Pulmonary artery endothelial cell (primary cell): Measurements from ENCODE around the gene GOT2. TPM values are rescaled to one million over a fixed set of nuclear protein-coding genes. Genes with fewer than 3 reads are reported as not detected.
"Not testable (repeated sequence)": the region's sequence is repeated elsewhere in the genome, so short reads cannot be mapped to it uniquely, and the experiment has no call there.

Source experiments
- DNase-seq: peaks from one replicate; pipeline ENCODE4 v3.0.0-alpha.2; 2011; ENCODE audit warnings: low read depth, low spot score
- total RNA-seq: library from RNA; depleted of rRNA; stranded (reverse); fragments of >200 nt; gene quantifications from 2 replicates; pipeline ENCODE4 v1.2.3, GENCODE V29; 2014

The GOT2 gene
- 81.7 and 89.5 TPM in 2 replicates for total RNA-seq

- DNase-seq, result peak; percentile 60
These were observed at the start of gene GOT2 for GRCh38 chr16:58733671-58734458. GOT2 (minus strand) TSS chr16:58734316; CDS start chr16:58734228, 88 bp downstream.

- DNase-seq, result not testable (repeated sequence)
These were observed 45.2 kb upstream of the GOT2 start for GRCh38 chr16:58779291-58779690.

GRCh38 chr16:58773870-58774269 lies 39.8 kb upstream of the GOT2 start:
- no peak for DNase-seq

GRCh38 chr16:58768145-58768544 lies 34.0 kb upstream of the GOT2 start:
- DNase-seq, result no peak

DNA sequence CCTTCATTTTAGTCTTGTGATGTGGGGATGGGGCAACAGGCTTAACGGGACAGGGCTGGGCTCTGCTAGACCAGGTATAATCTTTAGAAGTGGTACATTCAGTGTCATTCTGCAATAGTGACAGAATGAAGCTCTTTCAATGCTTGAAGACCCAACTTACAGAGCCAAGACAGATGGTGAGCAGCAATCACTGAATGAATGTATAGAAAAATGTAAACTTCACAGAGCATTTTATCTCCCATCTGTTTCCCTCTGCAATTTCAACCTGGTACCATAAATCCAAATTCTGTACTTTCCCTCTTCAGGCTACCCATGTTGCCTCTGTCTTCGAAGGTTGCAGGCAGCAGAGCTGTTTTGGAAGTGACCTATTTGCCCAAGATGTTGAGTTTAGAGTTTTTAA lies 33.5 kb upstream of the GOT2 start:
- no peak for DNase-seq

DNA sequence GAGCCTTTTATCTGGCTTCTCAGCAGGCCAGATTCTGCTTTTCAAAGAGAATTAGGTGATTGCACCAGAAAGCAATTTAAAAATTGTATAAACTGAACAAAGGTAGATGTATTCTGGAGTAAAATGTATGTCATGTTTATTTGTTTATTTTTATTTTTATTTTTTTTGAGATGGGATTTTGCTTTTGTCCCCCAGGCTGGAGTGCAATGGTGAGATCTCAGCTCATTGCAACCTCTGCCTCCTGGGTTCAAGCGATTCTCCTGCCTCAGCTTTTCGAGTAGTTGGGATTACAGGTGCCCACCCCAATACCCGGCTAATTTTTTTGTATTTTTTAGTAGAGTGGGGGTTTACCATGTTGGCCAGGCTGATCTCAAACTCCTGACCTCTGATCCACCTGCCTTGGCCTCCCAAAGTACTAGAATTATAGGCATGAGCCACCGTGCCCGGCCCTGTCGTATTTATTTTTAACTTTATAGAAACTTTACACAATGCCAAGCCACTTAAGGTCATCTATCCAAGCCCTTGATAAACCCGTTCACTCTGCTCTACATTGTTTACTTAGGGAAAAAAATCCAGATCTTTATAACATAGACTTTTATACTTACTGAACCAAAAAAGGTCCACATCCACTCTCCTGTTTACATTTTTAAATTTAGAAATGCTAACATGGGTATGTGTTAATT lies 22.7 kb upstream of the GOT2 start:
- no peak for DNase-seq

DNA sequence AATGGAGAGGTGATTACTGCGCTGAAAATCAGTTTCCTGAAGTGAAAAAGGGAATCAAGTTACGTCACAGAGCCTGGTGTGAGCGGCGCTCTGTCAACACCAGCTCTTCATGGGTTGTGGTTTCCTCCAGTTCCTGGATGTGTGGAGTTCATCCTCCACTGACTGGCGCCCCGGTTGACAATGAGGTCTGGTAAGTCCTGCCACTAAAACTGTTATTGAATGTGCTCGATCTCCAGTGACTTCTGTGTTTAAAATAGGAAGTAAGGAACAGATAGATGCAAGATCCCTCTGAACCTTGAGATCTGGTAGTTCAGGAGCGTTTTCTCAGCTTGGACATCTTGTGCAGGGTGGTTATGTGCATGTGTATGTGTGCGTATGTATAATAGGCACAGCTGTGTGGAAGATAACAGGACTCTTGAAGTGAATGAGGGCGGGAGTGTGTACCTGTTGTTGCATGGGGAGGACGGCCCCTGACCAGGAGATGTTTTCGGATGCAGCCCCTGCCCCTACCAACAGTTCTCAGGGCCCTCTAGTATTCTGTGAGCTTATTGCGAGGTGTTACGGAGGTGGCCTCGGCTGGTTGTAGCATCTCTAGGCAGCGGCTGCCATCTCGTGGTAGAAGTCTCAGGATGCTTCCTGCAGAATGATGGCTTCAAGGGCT lies 22.0 kb upstream of the GOT2 start:
- DNase-seq, result peak; percentile 46

DNA sequence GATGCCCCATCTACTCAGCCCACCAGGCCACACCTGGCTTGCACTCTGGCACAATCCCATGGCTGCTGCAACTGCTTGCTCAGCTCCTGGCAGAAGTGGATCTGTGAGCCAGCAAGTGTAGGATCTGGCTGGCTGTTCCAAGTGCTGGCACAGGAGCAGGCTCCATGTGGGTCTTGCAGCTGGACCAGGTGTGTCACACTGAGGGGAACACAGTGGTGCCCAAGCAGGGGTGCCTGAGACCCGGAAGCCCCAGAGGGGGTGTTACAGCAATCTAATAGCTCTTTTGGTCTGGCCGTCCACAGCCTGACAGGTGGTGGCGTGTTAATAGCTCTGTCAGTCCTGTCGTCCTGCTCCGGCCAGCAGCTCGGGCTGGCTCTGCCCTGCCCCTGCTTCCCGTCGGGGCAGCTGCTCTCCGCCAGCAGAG lies 19.6 kb upstream of the GOT2 start:
- DNase-seq, result no peak

GRCh38 chr16:58744497-58744896 lies 10.4 kb upstream of the GOT2 start:
- no peak for DNase-seq

GRCh38 chr16:58741976-58742375 lies 7.9 kb upstream of the GOT2 start:
- DNase-seq, result no peak

DNA sequence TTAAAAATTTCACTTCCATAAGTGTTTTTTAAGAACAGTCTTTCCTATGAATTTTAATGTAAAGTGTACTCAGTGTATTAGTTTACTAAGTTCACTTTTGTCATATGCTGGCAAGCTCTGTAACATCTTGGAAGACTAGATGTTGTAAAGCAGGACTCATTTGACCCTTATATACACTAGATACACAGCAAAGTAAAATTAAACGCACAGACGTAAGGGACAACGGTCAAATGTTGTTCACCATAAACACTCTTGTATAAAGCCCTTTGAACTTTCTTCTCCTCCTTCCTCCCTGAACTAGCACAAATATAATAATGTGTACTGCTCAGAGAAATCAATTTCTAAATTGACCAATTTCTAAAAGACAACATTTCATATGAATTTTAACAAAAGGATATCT lies 7.0 kb upstream of the GOT2 start:
- no peak for DNase-seq

GRCh38 chr16:58738672-58739296 lies 4.7 kb upstream of the GOT2 start:
- no peak for DNase-seq

GRCh38 chr16:58736341-58736740 lies 2.2 kb upstream of the GOT2 start:
- DNase-seq, result not testable (repeated sequence)

GRCh38 chr16:58734459-58734787 lies 307 bp upstream of the GOT2 start:
- no peak for DNase-seq

- DNase-seq, result no peak
These were observed 857 bp downstream of the GOT2 start for GRCh38 chr16:58733248-58733670.

- no peak for DNase-seq
These were observed 1.4 kb downstream of the GOT2 start for GRCh38 chr16:58732545-58733247.

DNA sequence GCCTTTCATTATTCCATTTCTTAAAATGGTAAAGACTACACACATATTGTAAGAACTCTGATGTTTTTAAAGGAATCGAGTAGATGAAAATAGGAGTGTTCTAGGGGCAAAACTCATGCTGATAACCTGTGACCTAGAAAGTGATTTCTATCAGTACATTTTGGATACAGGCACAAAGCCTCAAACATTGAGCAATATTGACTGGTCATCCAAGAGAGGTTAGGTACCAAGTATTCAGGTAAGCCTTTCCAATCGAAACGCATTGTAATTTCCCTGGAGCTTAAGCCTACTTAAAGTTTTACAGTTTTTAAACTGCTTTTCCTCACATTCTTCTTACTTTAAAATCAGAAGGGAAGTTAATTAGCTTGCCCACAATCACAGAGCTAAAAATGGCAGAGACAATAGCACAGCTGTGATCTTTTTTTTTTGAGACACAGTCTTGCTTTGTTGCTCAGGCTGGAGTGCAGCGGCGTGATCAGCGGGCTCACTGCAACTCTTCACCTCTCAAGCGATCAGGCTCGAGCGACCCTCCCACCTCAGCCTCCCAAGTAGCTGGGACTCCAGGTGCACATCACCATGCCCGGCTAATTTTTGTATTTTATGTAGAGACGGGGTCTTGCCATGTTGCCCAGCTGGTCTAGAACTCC lies 3.3 kb downstream of the GOT2 start:
- DNase-seq, result no peak

- no peak for DNase-seq
These were observed 6.1 kb downstream of the GOT2 start for GRCh38 chr16:58727796-58728568.

DNA sequence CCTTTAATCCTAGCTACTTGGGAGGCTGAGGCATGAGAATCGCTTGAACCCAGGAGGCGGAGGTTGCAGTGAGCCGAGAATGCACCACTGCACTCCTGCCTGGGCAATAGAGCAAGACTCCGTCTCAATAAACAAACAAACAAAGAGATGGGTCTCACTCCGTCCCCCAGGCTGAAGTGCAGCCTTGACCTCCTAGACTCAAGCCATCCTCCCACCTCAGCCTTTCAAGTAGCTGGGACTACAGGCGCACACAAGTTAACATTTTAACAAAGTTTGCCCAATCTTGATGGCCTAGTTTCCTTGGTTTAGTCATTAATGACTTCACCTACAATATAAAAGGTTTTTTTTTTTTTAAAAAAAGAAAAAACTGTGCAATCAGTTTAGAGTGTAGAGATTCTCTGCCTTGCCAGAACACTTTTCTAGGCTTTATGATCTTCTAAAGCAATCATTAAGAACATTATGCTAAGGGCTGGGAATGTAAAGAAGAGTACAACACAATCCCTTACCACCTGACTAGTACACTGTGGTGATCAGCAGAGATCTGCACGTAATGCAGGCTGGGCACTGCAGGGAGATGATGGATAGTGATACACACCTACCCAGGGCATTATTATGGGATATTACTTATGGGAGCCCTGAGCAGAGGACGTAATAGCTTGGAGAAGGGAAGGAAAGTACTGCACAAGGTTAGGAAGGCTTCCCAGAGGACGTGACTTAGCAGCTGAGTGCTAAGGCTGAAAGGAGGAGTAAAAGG lies 6.9 kb downstream of the GOT2 start:
- no peak for DNase-seq
